ENCODE results near the gene PTPRG.

DNA sequence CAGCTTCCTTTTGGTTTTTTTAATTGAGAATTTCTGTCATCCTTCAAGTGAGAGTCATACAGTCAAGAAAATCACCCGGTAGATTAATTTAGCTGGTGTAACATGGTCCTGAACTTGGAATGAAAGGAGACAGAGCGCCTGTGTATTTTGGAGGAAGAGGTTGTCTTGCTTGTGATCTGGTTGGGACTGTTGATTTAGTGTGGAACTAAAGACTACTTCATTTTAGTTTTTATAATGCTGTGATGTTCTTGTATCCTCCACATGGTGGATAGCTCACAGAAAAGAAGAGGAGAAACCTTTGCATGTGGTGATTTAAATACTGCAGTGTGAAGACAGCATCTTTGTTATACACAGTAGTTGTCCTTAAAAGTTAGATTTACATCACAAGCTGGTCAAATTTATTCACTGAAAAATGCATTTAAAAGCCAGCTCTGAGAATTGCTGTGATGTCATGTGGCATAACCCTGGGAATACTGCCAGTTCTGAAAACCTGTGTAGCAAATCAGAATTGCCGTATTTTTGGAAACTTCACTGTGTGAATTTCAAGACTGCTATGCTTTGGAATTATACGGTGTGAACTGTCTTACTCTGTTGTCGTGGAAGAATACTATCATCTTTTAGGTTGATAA lies 268.5 kb downstream of the PTPRG start:
- TF ChIP-seq, protein P1, sequence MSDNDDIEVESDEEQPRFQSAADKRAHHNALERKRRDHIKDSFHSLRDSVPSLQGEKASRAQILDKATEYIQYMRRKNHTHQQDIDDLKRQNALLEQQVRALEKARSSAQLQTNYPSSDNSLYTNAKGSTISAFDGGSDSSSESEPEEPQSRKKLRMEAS (IDR thresholded peaks at IDR 0.05): no peak
- TF ChIP-seq, protein P2, sequence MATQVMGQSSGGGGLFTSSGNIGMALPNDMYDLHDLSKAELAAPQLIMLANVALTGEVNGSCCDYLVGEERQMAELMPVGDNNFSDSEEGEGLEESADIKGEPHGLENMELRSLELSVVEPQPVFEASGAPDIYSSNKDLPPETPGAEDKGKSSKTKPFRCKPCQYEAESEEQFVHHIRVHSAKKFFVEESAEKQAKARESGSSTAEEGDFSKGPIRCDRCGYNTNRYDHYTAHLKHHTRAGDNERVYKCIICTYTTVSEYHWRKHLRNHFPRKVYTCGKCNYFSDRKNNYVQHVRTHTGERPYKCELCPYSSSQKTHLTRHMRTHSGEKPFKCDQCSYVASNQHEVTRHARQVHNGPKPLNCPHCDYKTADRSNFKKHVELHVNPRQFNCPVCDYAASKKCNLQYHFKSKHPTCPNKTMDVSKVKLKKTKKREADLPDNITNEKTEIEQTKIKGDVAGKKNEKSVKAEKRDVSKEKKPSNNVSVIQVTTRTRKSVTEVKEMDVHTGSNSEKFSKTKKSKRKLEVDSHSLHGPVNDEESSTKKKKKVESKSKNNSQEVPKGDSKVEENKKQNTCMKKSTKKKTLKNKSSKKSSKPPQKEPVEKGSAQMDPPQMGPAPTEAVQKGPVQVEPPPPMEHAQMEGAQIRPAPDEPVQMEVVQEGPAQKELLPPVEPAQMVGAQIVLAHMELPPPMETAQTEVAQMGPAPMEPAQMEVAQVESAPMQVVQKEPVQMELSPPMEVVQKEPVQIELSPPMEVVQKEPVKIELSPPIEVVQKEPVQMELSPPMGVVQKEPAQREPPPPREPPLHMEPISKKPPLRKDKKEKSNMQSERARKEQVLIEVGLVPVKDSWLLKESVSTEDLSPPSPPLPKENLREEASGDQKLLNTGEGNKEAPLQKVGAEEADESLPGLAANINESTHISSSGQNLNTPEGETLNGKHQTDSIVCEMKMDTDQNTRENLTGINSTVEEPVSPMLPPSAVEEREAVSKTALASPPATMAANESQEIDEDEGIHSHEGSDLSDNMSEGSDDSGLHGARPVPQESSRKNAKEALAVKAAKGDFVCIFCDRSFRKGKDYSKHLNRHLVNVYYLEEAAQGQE (IDR thresholded peaks at IDR 0.05; ENCODE audit: low read depth): no peak
- TF ChIP-seq TAF1 (IDR thresholded peaks at IDR 0.05; ENCODE audit: low read depth): no peak
- TF ChIP-seq EGR1 (IDR thresholded peaks at IDR 0.05): no peak
- no peak for TF ChIP-seq YY1 (IDR thresholded peaks at IDR 0.05; ENCODE audit: low read depth)
- no peak for TF ChIP-seq CREB1 (IDR thresholded peaks at IDR 0.05; ENCODE audit: low read depth)
